Hypothalamus (tissue), 51 donors: ENCODE data around the gene NTN3.
A peak's percentile ranks its signal among the peaks of the same experiment; 100 is the strongest.

Experiments
- DNase-seq, 51 donors: peaks; one replicate each; lab custom pipeline; 2025; lab: John Stamatoyannopoulos, UW

NTN3 gene

DNA sequence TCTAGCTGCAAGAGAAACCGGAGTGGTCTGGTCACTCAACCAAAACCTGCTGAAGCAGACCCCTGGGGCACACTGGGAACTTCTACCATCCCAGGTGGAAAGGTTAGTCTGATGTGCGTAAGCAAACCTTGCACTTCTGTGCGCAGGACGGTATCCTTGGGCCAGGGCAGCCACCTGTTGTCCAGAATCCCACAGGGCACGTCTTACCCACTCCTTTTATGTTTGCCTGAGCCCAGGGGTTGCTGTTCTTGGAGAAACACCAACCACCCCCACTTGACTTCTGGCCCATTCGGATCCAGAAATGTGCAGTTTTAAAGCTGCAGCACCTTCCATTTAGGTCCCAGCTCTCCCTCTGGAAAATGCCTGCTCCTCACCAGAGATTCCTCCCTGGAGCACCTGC lies 22.5 kb downstream of the NTN3 start:
- no peak for DNase-seq

GRCh38 chr16:2494616-2495015 lies 23.5 kb downstream of the NTN3 start:
- DNase-seq = no peak

- DNase-seq = no peak
Measured at GRCh38 chr16:2495041-2495440, 23.9 kb downstream of the NTN3 start.

DNA sequence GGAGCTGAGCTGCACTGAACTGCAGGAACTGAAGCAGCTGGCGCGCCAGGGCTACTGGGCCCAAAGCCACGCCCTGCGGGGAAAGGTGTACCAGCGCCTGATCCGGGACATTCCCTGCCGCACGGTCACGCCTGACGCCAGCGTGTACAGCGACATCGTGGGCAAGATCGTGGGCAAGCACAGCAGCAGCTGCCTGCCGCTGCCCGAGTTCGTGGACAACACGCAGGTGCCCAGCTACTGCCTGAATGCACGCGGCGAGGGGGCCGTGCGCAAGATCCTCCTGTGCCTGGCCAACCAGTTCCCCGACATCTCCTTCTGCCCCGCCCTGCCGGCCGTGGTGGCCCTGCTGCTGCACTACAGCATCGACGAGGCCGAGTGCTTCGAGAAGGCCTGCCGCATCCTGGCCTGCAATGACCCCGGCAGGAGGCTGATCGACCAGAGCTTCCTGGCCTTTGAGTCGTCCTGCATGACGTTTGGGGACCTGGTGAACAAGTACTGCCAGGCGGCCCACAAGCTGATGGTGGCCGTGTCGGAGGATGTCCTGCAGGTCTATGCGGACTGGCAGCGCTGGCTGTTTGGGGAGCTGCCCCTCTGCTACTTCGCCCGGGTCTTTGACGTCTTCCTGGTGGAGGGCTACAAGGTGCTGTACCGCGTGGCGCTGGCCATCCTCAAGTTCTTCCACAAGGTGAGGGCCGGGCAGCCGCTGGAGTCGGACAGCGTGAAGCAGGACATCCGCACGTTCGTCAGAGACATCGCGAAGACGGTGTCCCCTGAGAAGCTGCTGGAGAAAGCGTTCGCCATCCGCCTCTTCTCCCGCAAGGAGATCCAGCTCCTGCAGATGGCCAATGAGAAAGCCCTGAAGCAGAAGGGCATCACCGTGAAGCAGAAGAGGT lies 25.4 kb downstream of the NTN3 start:
- DNase-seq = no peak

DNA sequence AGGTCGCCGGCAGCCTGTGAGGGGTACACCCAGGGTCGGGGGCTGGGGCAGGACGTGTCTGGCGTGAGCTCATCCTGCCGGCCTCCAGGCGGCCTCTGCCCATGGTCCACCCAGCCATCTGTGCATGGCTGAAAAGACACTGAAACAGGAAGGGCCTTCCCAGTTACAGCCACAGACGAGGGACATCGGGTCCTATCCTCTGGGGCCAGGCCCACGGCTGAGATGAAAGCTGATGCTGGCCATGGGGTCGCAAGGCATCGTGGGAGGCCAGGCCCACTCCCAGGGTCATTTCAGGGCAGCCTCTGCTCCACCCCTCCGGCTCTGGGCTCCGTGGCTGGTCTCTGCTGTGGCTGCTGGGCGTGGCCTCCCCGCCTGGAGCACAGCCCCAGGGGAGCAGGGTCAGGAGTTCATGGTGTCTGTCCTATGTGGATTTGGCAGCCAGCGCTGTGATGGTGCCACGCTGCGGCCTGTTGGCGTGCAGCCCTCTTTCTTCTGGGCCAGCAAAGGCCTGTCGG lies 26.1 kb downstream of the NTN3 start:
- no peak for DNase-seq

DNA sequence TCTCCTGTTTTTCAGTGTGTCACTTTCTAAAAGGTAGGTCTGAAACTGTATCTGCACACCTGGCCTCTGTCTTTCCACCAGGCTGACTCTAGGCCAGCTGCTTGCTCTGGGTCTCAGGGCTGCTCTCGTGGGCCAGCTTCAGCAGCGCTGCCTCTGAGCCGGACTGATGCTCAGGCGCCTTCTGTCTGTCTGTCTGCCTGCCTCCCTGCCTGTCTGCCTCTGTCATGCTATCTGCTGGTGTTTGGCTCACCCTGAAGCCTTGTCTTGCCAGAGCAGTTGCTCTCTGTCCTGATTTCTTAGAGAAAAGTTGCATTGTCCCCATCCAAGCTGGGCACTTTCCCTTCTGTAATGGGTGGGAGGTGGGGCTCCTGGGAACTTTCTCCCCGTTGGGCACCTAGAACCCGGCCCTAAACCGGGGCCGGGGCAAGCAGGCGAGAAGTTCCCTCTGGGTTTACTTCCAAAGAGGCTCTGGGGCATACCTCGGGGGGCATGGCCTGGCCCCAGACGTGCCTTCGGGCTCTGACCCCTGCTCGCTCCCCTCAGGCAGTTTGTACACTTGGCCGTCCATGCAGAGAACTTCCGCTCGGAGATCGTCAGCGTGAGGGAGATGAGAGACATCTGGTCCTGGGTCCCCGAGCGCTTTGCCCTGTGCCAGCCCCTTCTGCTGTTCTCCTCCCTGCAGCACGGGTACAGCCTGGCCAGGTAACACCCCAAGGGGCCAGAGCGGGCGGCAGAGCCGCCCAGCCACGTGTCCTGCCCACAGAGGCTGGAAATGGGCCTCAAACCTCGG lies 26.8 kb downstream of the NTN3 start:
- no peak for DNase-seq

- no peak for DNase-seq
Measured at GRCh38 chr16:2498531-2499253, 27.6 kb downstream of the NTN3 start.

GRCh38 chr16:2499454-2499853 lies 28.4 kb downstream of the NTN3 start:
- DNase-seq = no peak

GRCh38 chr16:2499890-2500429 lies 28.9 kb downstream of the NTN3 start:
- no peak for DNase-seq

GRCh38 chr16:2500430-2500917 lies 29.4 kb downstream of the NTN3 start:
- no peak for DNase-seq

GRCh38 chr16:2500918-2501750 lies 30.0 kb downstream of the NTN3 start:
- DNase-seq = peak; percentile 48 to 97 (median 84)

DNA sequence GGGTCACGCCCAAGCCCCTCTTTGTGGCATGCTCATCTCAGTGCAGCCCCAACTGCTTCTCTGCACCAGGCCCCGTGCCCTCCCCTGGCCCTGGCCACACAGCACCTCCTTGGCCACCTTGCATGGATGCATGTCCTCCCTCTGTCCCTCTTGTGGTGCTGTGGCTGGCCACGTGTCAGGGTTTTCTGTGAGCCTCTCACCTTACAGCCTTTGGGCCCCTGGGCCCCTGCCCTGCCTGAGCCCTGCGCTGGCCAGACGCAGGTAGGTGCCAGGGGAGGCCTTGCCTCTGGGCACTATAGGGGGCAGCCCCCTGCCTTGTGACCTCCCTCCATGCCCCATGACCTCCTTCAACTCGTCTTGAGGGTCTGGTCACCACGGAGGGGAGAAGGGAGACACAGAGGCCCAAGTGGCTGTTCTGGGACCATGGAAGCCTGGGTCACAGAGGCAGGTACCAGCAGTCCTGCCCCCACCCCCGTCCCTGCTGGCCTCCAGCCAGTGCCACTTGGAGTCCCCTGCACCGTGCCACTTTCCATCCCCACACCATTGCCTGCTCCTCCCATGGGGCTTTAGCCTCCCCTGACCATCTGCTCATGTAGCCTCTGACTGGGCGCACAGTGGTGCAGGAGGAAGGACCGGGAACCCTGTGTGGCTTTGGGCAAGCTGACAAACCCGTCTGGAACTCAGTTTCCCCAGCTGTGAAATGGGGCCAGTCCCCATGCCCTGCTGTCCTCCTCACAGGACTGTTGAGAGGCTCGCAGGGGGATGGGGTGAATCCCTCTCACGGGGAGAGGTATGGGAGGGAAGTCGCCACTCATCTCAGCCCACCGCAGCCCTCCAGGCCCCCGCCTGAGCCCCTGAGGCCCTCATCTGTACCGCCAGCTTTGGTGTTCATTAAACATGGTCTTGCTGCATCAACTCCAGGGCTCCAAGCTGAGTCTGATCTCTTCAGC lies 31.1 kb downstream of the NTN3 start:
- no peak for DNase-seq

DNA sequence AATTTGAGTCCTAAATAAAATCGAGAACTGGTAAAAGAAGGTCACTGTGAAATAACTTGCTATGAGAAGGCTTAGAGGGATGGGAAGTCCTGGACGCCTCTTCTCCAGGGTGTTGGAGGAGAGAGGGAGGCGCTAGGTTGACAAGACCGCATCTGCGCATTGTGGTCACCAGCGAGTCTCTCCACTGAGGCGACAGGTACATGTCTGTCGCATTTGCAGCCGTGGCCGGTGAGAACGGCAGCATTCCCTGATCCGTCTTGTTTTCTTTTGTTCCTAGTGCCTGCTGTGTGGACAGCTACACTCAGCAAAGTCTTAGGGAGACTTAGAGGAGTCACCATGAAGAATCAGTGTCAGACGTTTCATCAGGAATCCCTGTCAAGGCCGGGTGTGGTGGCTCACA lies 34.6 kb downstream of the NTN3 start:
- no peak for DNase-seq

GRCh38 chr16:2507052-2507659 lies 36.1 kb downstream of the NTN3 start:
- peak in 4 of 51 donors; percentile 9 to 30 (median 27) for DNase-seq

- peak in 4 of 51 donors; percentile 14 to 27 (median 22) for DNase-seq
Measured at GRCh38 chr16:2507665-2508064, 36.6 kb downstream of the NTN3 start.

DNA sequence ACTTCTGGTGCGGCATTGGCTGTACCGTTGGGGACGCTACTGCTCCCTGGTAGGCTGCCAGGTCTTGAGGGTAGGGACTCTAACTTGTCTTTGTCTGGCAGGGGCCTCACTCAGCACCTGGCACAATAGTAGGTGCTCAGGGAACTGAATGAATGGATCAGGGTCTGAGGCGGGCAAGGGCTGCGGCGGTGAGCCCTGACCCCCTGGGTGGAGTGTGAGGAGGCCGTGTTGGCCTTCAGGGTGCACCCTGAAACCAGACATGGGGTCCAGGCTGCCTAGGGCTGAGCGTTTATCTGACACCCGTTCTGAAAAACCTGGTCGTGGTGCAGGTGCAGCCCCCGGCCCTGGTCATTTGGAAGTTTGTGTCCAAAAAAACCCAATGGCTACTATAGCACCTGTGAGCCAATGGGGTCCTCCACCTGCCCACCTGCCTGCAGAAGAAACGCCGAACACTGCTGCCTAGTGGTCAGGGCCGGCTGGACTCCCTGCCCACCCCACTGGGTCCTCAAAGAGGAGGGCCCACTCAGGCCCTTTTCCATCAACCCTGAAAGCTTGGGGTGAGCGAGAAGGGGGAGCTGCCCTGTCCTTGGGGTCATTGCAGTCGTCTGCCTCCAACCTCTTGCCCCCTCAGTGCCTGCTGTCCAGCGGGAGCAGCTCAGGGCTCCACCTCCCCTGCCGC lies 37.8 kb downstream of the NTN3 start:
- no peak for DNase-seq

- DNase-seq = peak in 20 of 51 donors; percentile 19 to 75 (median 40)
Measured at GRCh38 chr16:2511128-2511800, 40.2 kb downstream of the NTN3 start.
